HCT116 (cell line): ENCODE results near the gene TNFRSF25.

ENCODE experiments used
- CTCF ChIP-seq, 3 experiments: fragments of 200-600 bp in 1 of 3; sonication (generic) in 1 of 3; IDR thresholded peaks in 2 of 3; conservative IDR thresholded peaks in 1 of 3; 2 replicates each; pipeline ENCODE4 v1.5.1; 2012 to 2017; ENCODE audit warnings: low read depth in 2 of 3, low read length in 2 of 3, antibody characterized with exemption in 1 of 3, borderline replicate concordance in 1 of 3, control low read depth in 1 of 3, mild to moderate bottlenecking in 1 of 3, mixed read lengths in 1 of 3, mixed run types in 1 of 3, moderate library complexity in 1 of 3; ENCODE audit not compliant: insufficient read depth in 1 of 3
- ELF1 ChIP-seq: IDR thresholded peaks from 2 replicates; pipeline ENCODE4 v1.6.1; 2012; ENCODE audit warnings: low read depth, borderline replicate concordance
- POLR2A ChIP-seq: IDR thresholded peaks from 2 replicates; pipeline ENCODE4 v1.7.0; 2011; ENCODE audit warnings: borderline replicate concordance; ENCODE audit not compliant: insufficient read depth, insufficient read length; ENCODE audit errors: extremely low read depth

GRCh38 chr1:6507461-6507911, 41.5 kb upstream of the TNFRSF25 start:
- no peak for TF ChIP-seq ELF1
- TF ChIP-seq CTCF (IDR thresholded peaks at IDR 0.05 in 2 of 3, conservative IDR thresholded peaks at IDR 0.05 in 1 of 3; ENCODE audit: borderline replicate concordance in 1 of 3, insufficient read depth in 1 of 3, low read depth in 2 of 3, low read length in 2 of 3), result no peak
- no peak for TF ChIP-seq POLR2A
